Peyer's patch (tissue), 4 donors: ENCODE measurements around the gene PIP5K1B. TPM values are rescaled to one million over a fixed set of nuclear protein-coding genes. Genes with fewer than 3 reads are reported as not detected.

Source experiments
- DNase-seq, 3 donors: peaks; one replicate each; pipeline ENCODE4 v3.0.0-alpha.2; 2017 to 2019
- H3K27ac ChIP-seq, 4 donors: fragments of 200-600 bp; sonication (generic); one replicate each; pipeline ENCODE4 v1.5.1; 2016 to 2019
- H3K27me3 ChIP-seq, 2 donors: fragments of 200-600 bp; sonication (generic); one replicate each; pipeline ENCODE4 v1.5.1; 2019
- H3K36me3 ChIP-seq, 3 donors: fragments of 200-600 bp; sonication (generic); one replicate each; pipeline ENCODE4 v1.5.1; 2016 to 2019
- H3K4me1 ChIP-seq, 4 donors: fragments of 200-600 bp; sonication (generic); one replicate each; pipeline ENCODE4 v1.5.1; 2016 to 2019
- H3K4me3 ChIP-seq, 4 donors: fragments of 200-600 bp; sonication (generic); 1 replicate in 3 of 4; 2 replicates in 1 of 4; pipeline ENCODE4 v1.5.1; 2016 to 2019; ENCODE audit warnings: mild to moderate bottlenecking in 1 of 4
- H3K9me3 ChIP-seq, 4 donors: fragments of 200-600 bp; sonication (generic); one replicate each; pipeline ENCODE4 v1.5.1; 2016 to 2019; ENCODE audit warnings: mild to moderate bottlenecking in 1 of 4
- CTCF ChIP-seq, 6 experiments: fragments of 450-650 bp in 4 of 6; fragments of 200-600 bp in 2 of 6; sonication (generic) in 1 of 6; IDR thresholded peaks; one replicate each; pipeline ENCODE4 v1.5.1; 2017 to 2019; ENCODE audit warnings: antibody characterized with exemption in 6 of 6, mild to moderate bottlenecking in 3 of 6, moderate library complexity in 1 of 6
- POLR2A ChIP-seq, 2 donors: fragments of 450-650 bp; IDR thresholded peaks; one replicate each; pipeline ENCODE4 v1.5.1; 2017; ENCODE audit warnings: antibody characterized with exemption in 2 of 2, mild to moderate bottlenecking in 2 of 2, moderate library complexity in 2 of 2
- total RNA-seq, 4 donors: library from RNA; depleted of rRNA; stranded (reverse); fragments of >200 nt; gene quantifications; one replicate each; pipeline ENCODE4 v1.1.0, GENCODE V29; 2016

Gene PIP5K1B
- total RNA-seq, 4 donors from 2014 or later, result 15.7 to 60.1 (median 54.4) TPM

- TF ChIP-seq POLR2A (IDR thresholded peaks at IDR 0.05), result no peak
- no peak for TF ChIP-seq CTCF (IDR thresholded peaks at IDR 0.05)
- Histone ChIP-seq H3K27ac (no peak overlapping the region), H3K4me3 (no peak overlapping the region), H3K9me3 (no peaks in the 10 kb centered on the region), H3K36me3 (peaks cover 0 to 9% (median 0%) of the 10 kb centered on the region in 3 donors), H3K4me1 (no peaks in the 10 kb centered on the region), H3K27me3 (no peaks in the 10 kb centered on the region)
- DNase-seq, result no peak
These were observed 243.0 kb downstream of the PIP5K1B start for GRCh38 chr9:68947842-68948569.

GRCh38 chr9:68949271-68950000 lies 244.4 kb downstream of the PIP5K1B start:
- Histone ChIP-seq H3K9me3 (no peaks in the 10 kb centered on the region), H3K27ac (no peak overlapping the region), H3K36me3 (peaks cover 0 to 9% (median 0%) of the 10 kb centered on the region in 3 donors), H3K4me1 (no peaks in the 10 kb centered on the region), H3K4me3 (no peak overlapping the region), H3K27me3 (no peaks in the 10 kb centered on the region)
- peak in 1 of 3 donors; percentile 23 for DNase-seq
- no peak for TF ChIP-seq POLR2A (IDR thresholded peaks at IDR 0.05)
- TF ChIP-seq CTCF (IDR thresholded peaks at IDR 0.05), result no peak

GRCh38 chr9:68950188-68950587 lies 245.1 kb downstream of the PIP5K1B start:
- Histone ChIP-seq H3K27ac (no peak overlapping the region), H3K27me3 (no peaks in the 10 kb centered on the region), H3K36me3 (peaks cover 0 to 9% (median 0%) of the 10 kb centered on the region in 3 donors), H3K4me3 (no peak overlapping the region), H3K4me1 (no peaks in the 10 kb centered on the region), H3K9me3 (no peaks in the 10 kb centered on the region)
- DNase-seq, result no peak
- no peak for TF ChIP-seq CTCF (IDR thresholded peaks at IDR 0.05)
- TF ChIP-seq POLR2A (IDR thresholded peaks at IDR 0.05), result no peak

- Histone ChIP-seq H3K9me3 (no peaks in the 10 kb centered on the region), H3K4me1 (no peaks in the 10 kb centered on the region), H3K4me3 (no peak overlapping the region), H3K27me3 (no peaks in the 10 kb centered on the region), H3K36me3 (peaks cover 0 to 9% (median 0%) of the 10 kb centered on the region in 3 donors), H3K27ac (no peak overlapping the region)
- DNase-seq, result no peak
- no peak for TF ChIP-seq CTCF (IDR thresholded peaks at IDR 0.05)
- no peak for TF ChIP-seq POLR2A (IDR thresholded peaks at IDR 0.05)
These were observed 245.6 kb downstream of the PIP5K1B start for GRCh38 chr9:68950689-68951088.

GRCh38 chr9:68951879-68952659 lies 247.0 kb downstream of the PIP5K1B start:
- no peak for DNase-seq
- H3K36me3 ChIP-seq, result peaks cover 0 to 12% (median 0%) of the 10 kb centered on the region in 3 donors
- no peak overlapping the region for H3K27ac ChIP-seq
- H3K9me3 ChIP-seq, result no peaks in the 10 kb centered on the region
- no peak overlapping the region for H3K4me3 ChIP-seq
- H3K27me3 ChIP-seq, result no peaks in the 10 kb centered on the region
- TF ChIP-seq CTCF (IDR thresholded peaks at IDR 0.05) (no peak), POLR2A (IDR thresholded peaks at IDR 0.05) (no peak)
- H3K4me1 ChIP-seq, result no peaks in the 10 kb centered on the region
